ENCODE measurements around the gene CNPPD1.
A peak's percentile ranks its signal among the peaks of the same experiment; 100 is the strongest.

Gene CNPPD1

DNA sequence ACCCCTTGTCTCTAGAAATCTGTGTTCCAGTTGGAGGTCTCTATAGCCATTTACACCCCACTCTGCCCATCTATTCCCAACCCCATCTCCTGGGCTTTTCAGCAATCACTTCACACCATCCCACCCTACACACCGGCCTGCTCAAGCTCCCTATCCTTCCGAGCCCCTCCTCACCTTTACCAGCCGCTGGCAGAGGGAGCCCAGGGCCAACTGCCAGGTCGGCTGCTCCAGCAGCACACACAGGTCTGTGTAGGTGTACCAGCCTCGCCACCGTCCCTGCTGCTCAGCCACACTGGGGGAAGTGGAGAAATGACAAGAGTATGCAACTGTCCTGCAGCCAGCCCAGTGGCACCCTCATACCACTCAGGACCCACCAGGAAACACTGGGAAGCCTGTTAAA lies 3.5 kb downstream of the CNPPD1 start:
- H3K4me3 ChIP-seq (ENCODE audit: low read length), result no peak overlapping the region
- no peaks in the 10 kb centered on the region for H3K9me3 ChIP-seq (ENCODE audit: insufficient read depth, low read length)
- H3K36me3 ChIP-seq (replicated peaks; ENCODE audit: low read depth, low read length), result peaks cover 8% of the 10 kb centered on the region
- no peaks in the 10 kb centered on the region; the same call in 1 of the 2 replicates for H3K79me2 ChIP-seq (ENCODE audit: low read length)
- peaks cover 6% of the 10 kb centered on the region for H3K4me1 ChIP-seq (ENCODE audit: low read length)
- no peak overlapping the region for H2AFZ ChIP-seq (ENCODE audit: low read depth, low read length)
- H3K27ac ChIP-seq (ENCODE audit: low read length), result no peak overlapping the region
- H4K20me1 ChIP-seq (ENCODE audit: insufficient read depth, low read length), result no peaks in the 10 kb centered on the region
- H3K27me3 ChIP-seq (ENCODE audit: low read depth, low read length), result no peaks in the 10 kb centered on the region
- no peak overlapping the region for H3K9ac ChIP-seq (ENCODE audit: low read length)
- H3K4me2 ChIP-seq (ENCODE audit: low read length), result no peak overlapping the region
- TF ChIP-seq, protein P1, sequence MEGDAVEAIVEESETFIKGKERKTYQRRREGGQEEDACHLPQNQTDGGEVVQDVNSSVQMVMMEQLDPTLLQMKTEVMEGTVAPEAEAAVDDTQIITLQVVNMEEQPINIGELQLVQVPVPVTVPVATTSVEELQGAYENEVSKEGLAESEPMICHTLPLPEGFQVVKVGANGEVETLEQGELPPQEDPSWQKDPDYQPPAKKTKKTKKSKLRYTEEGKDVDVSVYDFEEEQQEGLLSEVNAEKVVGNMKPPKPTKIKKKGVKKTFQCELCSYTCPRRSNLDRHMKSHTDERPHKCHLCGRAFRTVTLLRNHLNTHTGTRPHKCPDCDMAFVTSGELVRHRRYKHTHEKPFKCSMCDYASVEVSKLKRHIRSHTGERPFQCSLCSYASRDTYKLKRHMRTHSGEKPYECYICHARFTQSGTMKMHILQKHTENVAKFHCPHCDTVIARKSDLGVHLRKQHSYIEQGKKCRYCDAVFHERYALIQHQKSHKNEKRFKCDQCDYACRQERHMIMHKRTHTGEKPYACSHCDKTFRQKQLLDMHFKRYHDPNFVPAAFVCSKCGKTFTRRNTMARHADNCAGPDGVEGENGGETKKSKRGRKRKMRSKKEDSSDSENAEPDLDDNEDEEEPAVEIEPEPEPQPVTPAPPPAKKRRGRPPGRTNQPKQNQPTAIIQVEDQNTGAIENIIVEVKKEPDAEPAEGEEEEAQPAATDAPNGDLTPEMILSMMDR (IDR thresholded peaks at IDR 0.05; ENCODE audit: low read depth, low read length), result no peak
- no peak for TF ChIP-seq EZH2phosphoT487 (IDR thresholded peaks at IDR 0.05; ENCODE audit: low read depth)

DNA sequence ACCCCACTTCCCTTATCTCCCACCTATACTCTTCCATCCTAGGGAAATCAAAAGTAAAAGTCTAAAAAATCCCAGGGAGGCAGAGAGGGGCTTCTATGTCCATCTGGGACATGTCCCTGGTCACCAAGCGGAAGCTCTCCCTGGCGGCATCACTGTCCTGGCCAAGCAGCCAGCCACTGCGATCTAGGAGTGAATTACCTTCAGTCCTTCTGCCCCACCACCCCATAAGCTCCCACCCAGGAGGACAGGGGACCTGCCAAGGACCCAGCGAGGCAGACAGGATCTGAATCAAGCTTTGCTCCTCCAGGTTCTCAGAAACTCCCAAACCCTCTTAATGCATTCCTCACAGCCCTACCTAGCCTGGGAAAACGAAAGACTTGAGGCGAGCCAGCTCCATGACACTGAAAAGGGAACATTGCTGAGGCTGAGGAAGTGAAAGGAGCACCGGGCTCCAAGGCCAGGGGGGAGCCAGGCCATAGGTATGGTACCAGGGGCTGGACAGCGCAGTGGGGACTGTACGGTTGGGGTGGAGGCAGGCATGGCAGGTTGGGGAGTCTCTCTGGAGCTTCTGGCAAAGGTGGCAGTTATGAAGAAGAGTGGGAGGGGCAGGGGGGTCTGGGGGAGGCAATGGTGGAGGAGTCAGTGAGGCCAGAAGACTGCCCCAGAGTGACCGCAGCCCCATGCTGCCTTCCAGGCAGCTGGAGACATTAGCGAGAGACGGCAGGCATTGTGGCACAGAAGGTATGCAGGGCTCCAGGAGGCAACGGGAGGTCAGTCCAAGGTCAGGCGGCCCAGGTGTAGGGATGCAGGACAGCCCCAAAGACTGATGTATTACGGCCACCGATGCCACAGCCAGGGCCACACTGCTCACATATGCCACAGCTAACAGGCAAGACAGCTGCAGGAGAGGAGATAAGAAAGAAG lies 4.2 kb downstream of the CNPPD1 start:
- Histone ChIP-seq H3K9me3 (ENCODE audit: insufficient read depth, low read length) (no peaks in the 10 kb centered on the region), H2AFZ (ENCODE audit: low read depth, low read length) (no peak overlapping the region), H3K4me1 (ENCODE audit: low read length) (peaks cover 6% of the 10 kb centered on the region), H3K9ac (ENCODE audit: low read length) (no peak overlapping the region), H3K79me2 (ENCODE audit: low read length) (no peaks in the 10 kb centered on the region; the same call in 1 of the 2 replicates), H3K4me3 (ENCODE audit: low read length) (no peak overlapping the region), H3K27ac (ENCODE audit: low read length) (no peak overlapping the region), H4K20me1 (ENCODE audit: insufficient read depth, low read length) (no peaks in the 10 kb centered on the region), H3K36me3 (replicated peaks; ENCODE audit: low read depth, low read length) (peaks cover 8% of the 10 kb centered on the region), H3K4me2 (ENCODE audit: low read length) (no peak overlapping the region), H3K27me3 (ENCODE audit: low read depth, low read length) (no peaks in the 10 kb centered on the region)
- TF ChIP-seq EZH2phosphoT487 (IDR thresholded peaks at IDR 0.05; ENCODE audit: low read depth), result no peak
- TF ChIP-seq, protein P1 (IDR thresholded peaks at IDR 0.05; ENCODE audit: low read depth, low read length), result no peak

DNA sequence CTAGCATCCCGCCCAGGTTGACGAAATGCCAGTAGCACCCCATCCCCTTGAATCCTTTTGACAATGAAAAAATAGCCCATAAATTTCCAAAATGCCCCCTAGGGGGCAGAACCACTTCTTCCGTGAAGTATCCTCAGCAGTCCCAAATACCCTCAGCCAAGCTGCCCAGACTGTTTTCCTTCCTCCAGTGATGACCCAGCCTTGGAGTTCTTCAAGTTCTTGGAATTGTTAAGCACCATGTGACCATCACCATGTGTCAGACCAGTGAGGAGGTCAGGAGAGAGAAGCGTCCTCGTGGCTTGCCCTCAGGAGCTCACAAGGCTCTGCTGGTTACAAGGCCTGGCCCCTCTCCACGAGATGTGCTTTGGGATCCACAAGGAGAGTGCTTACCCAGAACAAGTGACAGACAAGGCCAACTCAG lies 5.5 kb downstream of the CNPPD1 start:
- Histone ChIP-seq H3K79me2 (ENCODE audit: low read length) (no peaks in the 10 kb centered on the region; the same call in 1 of the 2 replicates), H4K20me1 (ENCODE audit: insufficient read depth, low read length) (no peaks in the 10 kb centered on the region), H3K9ac (ENCODE audit: low read length) (no peak overlapping the region), H3K4me2 (ENCODE audit: low read length) (no peak overlapping the region), H3K27ac (ENCODE audit: low read length) (no peak overlapping the region), H2AFZ (ENCODE audit: low read depth, low read length) (no peak overlapping the region), H3K4me3 (ENCODE audit: low read length) (no peak overlapping the region), H3K9me3 (ENCODE audit: insufficient read depth, low read length) (no peaks in the 10 kb centered on the region), H3K36me3 (replicated peaks; ENCODE audit: low read depth, low read length) (peaks cover 8% of the 10 kb centered on the region), H3K27me3 (ENCODE audit: low read depth, low read length) (no peaks in the 10 kb centered on the region), H3K4me1 (ENCODE audit: low read length) (peaks cover 6% of the 10 kb centered on the region)
- TF ChIP-seq EZH2phosphoT487 (IDR thresholded peaks at IDR 0.05; ENCODE audit: low read depth), result no peak
- TF ChIP-seq, protein P1 (IDR thresholded peaks at IDR 0.05; ENCODE audit: low read depth, low read length), result peak; percentile 62

DNA sequence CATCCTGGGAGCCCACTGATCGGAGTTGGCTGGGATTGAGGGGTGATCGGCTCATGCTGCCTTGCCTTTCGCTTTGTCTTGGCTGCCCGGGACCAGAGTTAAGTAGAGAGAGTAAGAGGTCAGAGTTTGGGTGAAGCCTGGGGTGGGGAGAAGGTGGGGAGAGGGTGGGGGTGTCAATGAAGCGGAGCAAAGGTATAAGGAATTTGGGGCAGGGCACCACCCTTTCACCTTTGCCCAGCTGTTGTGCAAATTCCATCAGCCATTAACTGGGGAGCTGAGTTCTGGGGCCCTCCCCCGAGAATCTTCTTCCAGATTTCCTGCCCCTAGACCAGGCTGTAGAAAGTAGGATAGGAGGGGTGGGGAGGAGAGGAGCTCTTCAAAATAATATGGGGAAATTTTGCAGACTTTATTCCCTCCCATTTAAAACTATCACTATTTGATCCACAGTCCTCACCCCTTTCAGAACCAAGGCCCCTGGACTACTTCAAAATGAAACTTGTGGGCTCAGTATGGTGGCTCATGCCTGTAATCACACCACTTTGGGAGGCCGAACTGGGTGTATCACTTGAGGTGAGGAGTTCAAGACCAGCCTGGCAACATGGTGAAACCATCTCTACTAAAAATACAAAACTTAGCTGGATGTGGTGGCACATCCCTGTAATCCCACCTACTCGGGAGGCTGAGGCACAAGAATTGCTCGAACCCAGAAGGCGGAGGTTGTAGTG lies 6.6 kb downstream of the CNPPD1 start, which contains the start of gene SLC23A3:
Gene SLC23A3, minus strand, starts transcription at position 100 of the 725 bp plus-strand sequence. Its CDS starts 45 bp downstream, at position 55.
- H3K79me2 ChIP-seq (ENCODE audit: low read length), result no peaks in the 10 kb centered on the region
- H3K9ac ChIP-seq (ENCODE audit: low read length), result no peak within 1 kb of the TSS
- H3K4me2 ChIP-seq (ENCODE audit: low read length), result no peak within 1 kb of the TSS
- peaks cover 8% of the 10 kb centered on the region for H3K36me3 ChIP-seq (replicated peaks; ENCODE audit: low read depth, low read length)
- no peaks in the 10 kb centered on the region for H3K27me3 ChIP-seq (ENCODE audit: low read depth, low read length)
- H3K4me1 ChIP-seq (ENCODE audit: low read length), result no peaks in the 10 kb centered on the region
- no peaks in the 10 kb centered on the region for H4K20me1 ChIP-seq (ENCODE audit: insufficient read depth, low read length)
- H3K27ac ChIP-seq (ENCODE audit: low read length), result no peak within 1 kb of the TSS
- no peak within 1 kb of the TSS for H3K4me3 ChIP-seq (ENCODE audit: low read length)
- H2AFZ ChIP-seq (ENCODE audit: low read depth, low read length), result no peak within 1 kb of the TSS
- H3K9me3 ChIP-seq (ENCODE audit: insufficient read depth, low read length), result no peaks in the 10 kb centered on the region
- no peak for TF ChIP-seq EZH2phosphoT487 (IDR thresholded peaks at IDR 0.05; ENCODE audit: low read depth)
- TF ChIP-seq, protein P1 (IDR thresholded peaks at IDR 0.05; ENCODE audit: low read depth, low read length), result no peak
